ENCODE measurements around the gene BANF2.

Gene BANF2

GRCh38 chr20:17714597-17714996 is 14.8 kb downstream of the BANF2 start:
- TF ChIP-seq, protein P1, sequence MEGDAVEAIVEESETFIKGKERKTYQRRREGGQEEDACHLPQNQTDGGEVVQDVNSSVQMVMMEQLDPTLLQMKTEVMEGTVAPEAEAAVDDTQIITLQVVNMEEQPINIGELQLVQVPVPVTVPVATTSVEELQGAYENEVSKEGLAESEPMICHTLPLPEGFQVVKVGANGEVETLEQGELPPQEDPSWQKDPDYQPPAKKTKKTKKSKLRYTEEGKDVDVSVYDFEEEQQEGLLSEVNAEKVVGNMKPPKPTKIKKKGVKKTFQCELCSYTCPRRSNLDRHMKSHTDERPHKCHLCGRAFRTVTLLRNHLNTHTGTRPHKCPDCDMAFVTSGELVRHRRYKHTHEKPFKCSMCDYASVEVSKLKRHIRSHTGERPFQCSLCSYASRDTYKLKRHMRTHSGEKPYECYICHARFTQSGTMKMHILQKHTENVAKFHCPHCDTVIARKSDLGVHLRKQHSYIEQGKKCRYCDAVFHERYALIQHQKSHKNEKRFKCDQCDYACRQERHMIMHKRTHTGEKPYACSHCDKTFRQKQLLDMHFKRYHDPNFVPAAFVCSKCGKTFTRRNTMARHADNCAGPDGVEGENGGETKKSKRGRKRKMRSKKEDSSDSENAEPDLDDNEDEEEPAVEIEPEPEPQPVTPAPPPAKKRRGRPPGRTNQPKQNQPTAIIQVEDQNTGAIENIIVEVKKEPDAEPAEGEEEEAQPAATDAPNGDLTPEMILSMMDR (IDR thresholded peaks at IDR 0.05; ENCODE audit: low read depth, low read length, missing control alignments), result no peak
- DNase-seq (ENCODE audit: extremely low read depth, low read depth), result no peak
- H3K4me3 ChIP-seq (replicated peaks; ENCODE audit: low read depth, low read length), result no peak overlapping the region

DNA sequence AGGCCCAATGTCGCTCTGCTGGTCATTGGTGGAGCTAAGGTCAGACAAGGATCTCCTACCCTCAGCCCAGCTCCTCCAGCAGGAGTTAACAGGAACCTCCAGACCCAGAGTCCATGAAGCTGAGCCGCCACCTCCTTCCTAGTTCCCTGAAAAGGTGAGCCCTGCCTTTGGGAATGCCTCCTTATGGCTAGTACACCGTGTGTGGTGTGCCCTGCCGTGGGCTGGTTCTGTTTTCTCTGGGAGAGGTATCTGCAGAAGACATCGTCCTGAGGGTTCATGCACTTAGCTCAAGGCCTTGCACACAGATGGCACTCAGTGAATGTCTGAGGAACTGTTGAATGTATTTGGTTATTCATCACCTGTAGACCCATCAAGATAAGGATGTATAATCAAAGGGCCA is 15.3 kb downstream of the BANF2 start:
- DNase-seq (ENCODE audit: extremely low read depth, low read depth), result no peak
- TF ChIP-seq, protein P1 (IDR thresholded peaks at IDR 0.05; ENCODE audit: low read depth, low read length, missing control alignments), result no peak
- no peak overlapping the region for H3K4me3 ChIP-seq (replicated peaks; ENCODE audit: low read depth, low read length)

DNA sequence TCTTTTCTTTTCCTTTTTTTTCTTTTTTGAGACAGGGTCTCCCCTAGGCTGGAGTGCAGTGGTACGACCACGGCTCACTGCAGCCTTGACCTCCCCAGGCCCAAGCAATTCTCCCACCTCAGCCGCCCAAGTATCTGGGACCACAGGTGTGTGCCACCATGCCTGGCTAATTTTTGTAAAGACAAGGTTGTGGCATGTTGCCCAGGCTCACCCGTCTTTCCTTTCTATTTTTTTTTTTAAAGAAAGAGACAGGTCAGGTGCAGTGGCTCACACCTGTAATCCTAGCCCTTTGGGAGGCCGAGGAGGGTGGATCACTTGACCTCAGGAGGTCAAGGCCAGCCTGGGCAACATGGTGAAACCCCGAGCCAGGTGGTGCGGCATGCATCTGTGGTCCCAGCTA is 16.6 kb downstream of the BANF2 start:
- no peak overlapping the region for H3K4me3 ChIP-seq (replicated peaks; ENCODE audit: low read depth, low read length)
- DNase-seq (ENCODE audit: extremely low read depth, low read depth), result no peak

DNA sequence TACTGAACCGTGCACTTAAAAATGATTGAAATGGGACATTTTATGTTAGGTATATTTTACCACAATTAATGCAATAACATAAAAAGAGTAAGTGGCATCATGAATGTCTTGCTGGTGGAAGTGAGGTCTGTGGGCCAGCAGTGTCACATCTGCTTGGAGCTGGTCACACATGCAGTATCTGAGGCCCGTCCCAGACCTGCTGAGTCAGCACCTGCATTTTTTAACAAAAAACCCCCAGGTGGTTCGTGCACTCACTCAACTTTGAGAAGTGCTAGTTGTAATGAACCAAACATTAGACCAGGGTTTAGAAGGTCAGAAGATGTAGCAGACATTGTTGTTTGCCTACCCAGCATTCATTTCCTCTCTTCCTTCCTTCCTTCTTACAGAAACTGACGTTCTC is 21.0 kb downstream of the BANF2 start:
- DNase-seq (ENCODE audit: extremely low read depth, low read depth), result no peak
- TF ChIP-seq, protein P1 (IDR thresholded peaks at IDR 0.05; ENCODE audit: low read depth, low read length, missing control alignments), result no peak
- no peak overlapping the region for H3K4me3 ChIP-seq (replicated peaks; ENCODE audit: low read depth, low read length)

More for the DNA sequence above, 16.6 kb downstream of the BANF2 start:
- TF ChIP-seq, protein P1 (IDR thresholded peaks at IDR 0.05; ENCODE audit: low read depth, low read length, missing control alignments), result no peak

DNA sequence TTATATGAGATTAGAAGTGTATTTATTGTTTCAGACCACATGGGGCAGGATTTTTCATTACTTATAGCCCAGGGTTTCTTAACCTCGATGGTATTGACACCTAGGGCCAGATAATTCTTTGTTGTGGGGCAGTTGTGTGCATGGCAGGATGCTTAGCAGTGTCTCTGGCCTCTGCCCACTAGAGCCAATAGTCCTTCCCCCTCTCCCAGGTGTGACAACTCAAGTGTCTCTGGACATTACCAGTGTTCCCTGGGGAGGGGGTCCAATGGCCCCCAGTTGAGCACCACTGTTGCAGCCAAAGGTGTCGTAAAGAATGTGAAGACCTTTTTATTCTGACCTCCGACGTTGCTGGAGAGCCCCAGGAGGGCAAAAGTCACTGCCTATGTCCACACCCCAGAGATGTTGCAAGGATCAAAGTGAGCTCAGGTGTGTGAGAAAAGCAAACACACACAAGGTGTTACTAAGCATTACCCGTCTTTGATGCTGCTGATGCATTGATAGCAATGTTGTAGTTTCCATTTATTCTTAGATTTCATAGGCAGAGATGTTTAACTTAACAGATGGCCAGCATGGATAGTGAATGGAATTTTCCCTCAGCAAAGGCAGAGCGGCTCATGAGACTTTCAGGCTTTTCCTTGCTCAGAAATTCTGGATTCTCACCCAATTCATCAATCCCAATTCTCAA is 22.2 kb downstream of the BANF2 start:
- no peak for DNase-seq (ENCODE audit: extremely low read depth, low read depth)
- TF ChIP-seq, protein P1 (IDR thresholded peaks at IDR 0.05; ENCODE audit: low read depth, low read length, missing control alignments), result no peak
- no peak overlapping the region for H3K4me3 ChIP-seq (replicated peaks; ENCODE audit: low read depth, low read length)

DNA sequence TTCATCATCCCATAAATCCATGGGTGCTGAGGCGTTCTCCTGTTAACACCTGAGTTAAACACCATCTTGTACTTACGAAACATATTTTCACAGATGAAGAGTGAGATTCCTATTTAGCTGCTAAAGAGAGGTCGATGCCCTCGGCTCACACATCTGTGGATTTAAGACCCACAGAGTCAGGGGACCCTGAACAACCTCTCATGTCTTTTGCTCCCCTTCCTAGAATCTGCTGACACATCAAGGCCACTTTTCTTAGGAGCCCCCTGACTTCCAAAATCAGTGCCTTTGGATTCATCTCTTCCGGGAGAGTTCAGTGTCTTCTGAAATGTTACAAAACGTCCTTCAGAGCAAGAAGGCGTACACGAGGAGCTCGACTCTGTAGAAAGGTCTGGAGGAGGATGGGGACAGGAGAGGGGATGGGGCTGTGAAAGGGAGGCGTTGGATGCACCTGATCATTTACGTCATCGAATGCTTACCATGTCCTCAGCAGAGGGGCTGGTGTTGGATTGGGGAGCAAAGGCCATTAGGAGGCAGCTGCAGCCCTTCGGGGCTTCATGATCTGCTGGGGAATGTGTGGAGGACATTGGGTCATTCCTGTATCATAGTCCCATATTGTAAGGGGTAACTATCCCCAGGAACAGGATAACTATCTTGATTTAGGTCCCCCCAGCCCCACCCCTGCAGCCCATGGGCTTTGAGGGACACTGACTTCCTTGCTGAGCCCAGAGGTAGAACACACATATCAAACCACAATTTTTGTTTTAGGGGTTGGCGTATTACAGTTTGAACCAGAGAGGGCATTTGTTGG is 22.9 kb downstream of the BANF2 start:
- TF ChIP-seq, protein P1 (IDR thresholded peaks at IDR 0.05; ENCODE audit: low read depth, low read length, missing control alignments), result no peak
- no peak overlapping the region for H3K4me3 ChIP-seq (replicated peaks; ENCODE audit: low read depth, low read length)

More for the DNA sequence above, 22.9 kb downstream of the BANF2 start:
- DNase-seq (ENCODE audit: extremely low read depth, low read depth), result no peak
